HL-60 (cell line): ENCODE results near the gene PCDHAC2.

Experiments
- DNase-seq, 2 experiments: peaks; one replicate each; pipeline ENCODE4 v3.0.0-alpha.2; 2010 to 2020; ENCODE audit warnings: low read depth in 1 of 2, low spot score in 1 of 2
- H3K27ac ChIP-seq: fragments of 250-450 bp; sonication (Bioruptor Pico); replicated peaks from 2 replicates; pipeline ENCODE4 v1.5.1; 2020; ENCODE audit warnings: mild to moderate bottlenecking, moderate library complexity
- H3K27me3 ChIP-seq: fragments of 250-450 bp; sonication (Bioruptor Pico); 2 replicates; pipeline ENCODE4 v1.5.1; 2021; ENCODE audit warnings: mild to moderate bottlenecking, moderate library complexity; ENCODE audit not compliant: insufficient read depth, poor library complexity, severe bottlenecking
- H3K4me3 ChIP-seq: replicated peaks from 2 replicates; pipeline ENCODE4 v1.5.1; 2011; ENCODE audit warnings: mild to moderate bottlenecking, control low read depth, low read length; ENCODE audit not compliant: insufficient read depth
- CTCF ChIP-seq: IDR thresholded peaks from one replicate; pipeline ENCODE4 v1.5.1; 2011; ENCODE audit warnings: low read length, control low read depth, inconsistent platforms; ENCODE audit not compliant: insufficient read depth
- GABPA ChIP-seq: IDR thresholded peaks from 2 replicates; pipeline ENCODE4 v1.6.1; 2012; ENCODE audit warnings: low read depth
- POLR2AphosphoS5 ChIP-seq: IDR thresholded peaks from 2 replicates; pipeline ENCODE4 v1.6.1; 2012; ENCODE audit warnings: low read depth
- SPI1 ChIP-seq: IDR thresholded peaks from 2 replicates; pipeline ENCODE4 v1.6.1; 2012; ENCODE audit warnings: low read depth, mild to moderate bottlenecking, borderline replicate concordance
- TF ChIP-seq, protein P1 (sequence below): IDR thresholded peaks from 2 replicates; pipeline ENCODE4 v1.6.1; 2012; ENCODE audit warnings: low read depth; ENCODE audit not compliant: insufficient replicate concordance

PCDHAC2 gene

DNA sequence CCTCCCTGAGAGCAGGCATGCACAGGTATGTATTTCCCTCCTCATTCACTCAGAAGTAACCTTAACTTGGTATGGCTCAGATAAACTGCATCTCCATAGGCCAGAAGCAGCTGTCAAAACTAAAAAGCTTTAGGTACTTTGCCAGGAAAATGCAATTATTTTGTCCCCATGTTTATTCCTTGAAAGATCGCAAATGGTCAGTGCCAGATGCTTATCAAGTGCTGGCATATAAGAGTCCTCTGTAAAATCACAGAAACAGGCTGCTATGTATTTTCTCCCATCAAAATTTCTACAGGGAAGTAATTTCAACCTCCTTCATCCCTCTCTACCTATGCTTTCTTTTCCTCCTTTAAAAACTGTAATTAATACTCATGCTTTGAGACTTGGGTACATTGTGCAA is 12.7 kb downstream of the PCDHAC2 start:
- Histone ChIP-seq H3K27ac (no peak overlapping the region), H3K4me3 (no peak overlapping the region), H3K27me3 (no peaks in the 10 kb centered on the region)
- no peak for DNase-seq
- TF ChIP-seq SPI1: no peak
- TF ChIP-seq, protein P1, sequence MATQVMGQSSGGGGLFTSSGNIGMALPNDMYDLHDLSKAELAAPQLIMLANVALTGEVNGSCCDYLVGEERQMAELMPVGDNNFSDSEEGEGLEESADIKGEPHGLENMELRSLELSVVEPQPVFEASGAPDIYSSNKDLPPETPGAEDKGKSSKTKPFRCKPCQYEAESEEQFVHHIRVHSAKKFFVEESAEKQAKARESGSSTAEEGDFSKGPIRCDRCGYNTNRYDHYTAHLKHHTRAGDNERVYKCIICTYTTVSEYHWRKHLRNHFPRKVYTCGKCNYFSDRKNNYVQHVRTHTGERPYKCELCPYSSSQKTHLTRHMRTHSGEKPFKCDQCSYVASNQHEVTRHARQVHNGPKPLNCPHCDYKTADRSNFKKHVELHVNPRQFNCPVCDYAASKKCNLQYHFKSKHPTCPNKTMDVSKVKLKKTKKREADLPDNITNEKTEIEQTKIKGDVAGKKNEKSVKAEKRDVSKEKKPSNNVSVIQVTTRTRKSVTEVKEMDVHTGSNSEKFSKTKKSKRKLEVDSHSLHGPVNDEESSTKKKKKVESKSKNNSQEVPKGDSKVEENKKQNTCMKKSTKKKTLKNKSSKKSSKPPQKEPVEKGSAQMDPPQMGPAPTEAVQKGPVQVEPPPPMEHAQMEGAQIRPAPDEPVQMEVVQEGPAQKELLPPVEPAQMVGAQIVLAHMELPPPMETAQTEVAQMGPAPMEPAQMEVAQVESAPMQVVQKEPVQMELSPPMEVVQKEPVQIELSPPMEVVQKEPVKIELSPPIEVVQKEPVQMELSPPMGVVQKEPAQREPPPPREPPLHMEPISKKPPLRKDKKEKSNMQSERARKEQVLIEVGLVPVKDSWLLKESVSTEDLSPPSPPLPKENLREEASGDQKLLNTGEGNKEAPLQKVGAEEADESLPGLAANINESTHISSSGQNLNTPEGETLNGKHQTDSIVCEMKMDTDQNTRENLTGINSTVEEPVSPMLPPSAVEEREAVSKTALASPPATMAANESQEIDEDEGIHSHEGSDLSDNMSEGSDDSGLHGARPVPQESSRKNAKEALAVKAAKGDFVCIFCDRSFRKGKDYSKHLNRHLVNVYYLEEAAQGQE: no peak
- no peak for TF ChIP-seq CTCF
- no peak for TF ChIP-seq POLR2AphosphoS5
- TF ChIP-seq GABPA: no peak

DNA sequence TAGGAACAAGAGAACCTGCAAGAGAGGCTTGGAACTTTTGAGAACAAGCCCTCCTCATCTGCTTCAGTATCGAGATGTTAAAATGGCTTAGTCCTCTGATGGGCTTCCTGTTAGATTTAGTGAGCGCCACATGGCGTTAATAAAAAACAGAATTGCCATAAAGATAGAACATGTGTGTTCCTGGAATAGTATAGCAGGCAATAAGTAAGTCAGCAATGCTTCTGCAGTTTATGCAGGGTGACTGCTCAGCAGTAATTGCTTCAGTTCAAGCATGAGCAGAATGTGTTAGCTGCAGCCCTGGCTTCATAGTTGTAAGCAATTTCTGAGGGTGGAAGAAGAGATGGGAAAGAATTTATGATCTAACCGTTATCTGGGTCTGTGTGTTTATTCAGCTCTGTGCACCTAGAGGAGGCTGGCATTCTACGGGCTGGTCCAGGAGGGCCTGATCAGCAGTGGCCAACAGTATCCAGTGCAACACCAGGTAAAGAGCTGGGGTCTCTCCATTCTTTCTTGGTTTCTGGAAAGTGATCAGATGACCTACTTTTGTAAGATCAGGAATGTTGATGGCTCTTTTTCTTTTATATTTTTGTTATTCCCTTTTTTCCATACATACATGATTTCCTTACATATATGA is 15.9 kb downstream of the PCDHAC2 start:
- TF ChIP-seq GABPA (no peak), SPI1 (no peak), CTCF (no peak), POLR2AphosphoS5 (no peak)
- TF ChIP-seq, protein P1: no peak
- no peak for DNase-seq
- no peak overlapping the region for H3K4me3 ChIP-seq

GRCh38 chr5:140986117-140986521 is 19.8 kb downstream of the PCDHAC2 start:
- TF ChIP-seq CTCF: no peak
- TF ChIP-seq POLR2AphosphoS5: no peak
- TF ChIP-seq, protein P1: no peak
- no peak for TF ChIP-seq GABPA
- no peak for TF ChIP-seq SPI1
- Histone ChIP-seq H3K4me3 (no peak overlapping the region), H3K27ac (no peak overlapping the region), H3K27me3 (no peaks in the 10 kb centered on the region)
- no peak for DNase-seq

More for the DNA sequence above, 15.9 kb downstream of the PCDHAC2 start:
- Histone ChIP-seq H3K27me3 (no peaks in the 10 kb centered on the region), H3K27ac (no peak overlapping the region)
